GM21786 (cell line): ENCODE measurements around the gene SLC28A3.

Experiments
- ATAC-seq: cut with Tn5 transposase; IDR thresholded peaks from one replicate; pipeline ENCODE4 v1.9.1; 2021; ENCODE audit not compliant: unreplicated experiment

SLC28A3 gene

DNA sequence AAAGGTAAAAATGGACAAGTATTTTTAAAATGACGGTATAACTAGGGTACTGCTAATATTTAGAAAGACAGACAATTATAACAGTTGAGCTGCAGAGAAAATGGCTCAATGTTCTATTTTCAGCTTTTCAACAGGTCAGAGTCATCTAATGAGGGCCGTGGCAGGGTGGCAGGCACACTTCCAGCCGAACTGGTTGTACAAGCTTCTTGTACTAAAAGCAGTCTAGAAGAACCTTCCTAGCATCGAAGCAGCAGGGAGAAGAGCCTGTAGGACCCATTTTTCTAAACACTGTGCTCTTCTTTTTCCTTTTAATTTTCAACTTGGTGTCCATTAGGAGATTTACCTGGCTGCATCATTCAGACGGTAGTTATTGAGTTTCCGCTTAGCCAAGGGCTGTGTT, 85.6 kb downstream of the SLC28A3 start:
- no peak for ATAC-seq

- no peak for ATAC-seq
These were observed 88.6 kb downstream of the SLC28A3 start for GRCh38 chr9:84251921-84252320.

GRCh38 chr9:84241817-84242373, 98.7 kb downstream of the SLC28A3 start:
- ATAC-seq = no peak

GRCh38 chr9:84239343-84239742, 101.2 kb downstream of the SLC28A3 start:
- no peak for ATAC-seq

DNA sequence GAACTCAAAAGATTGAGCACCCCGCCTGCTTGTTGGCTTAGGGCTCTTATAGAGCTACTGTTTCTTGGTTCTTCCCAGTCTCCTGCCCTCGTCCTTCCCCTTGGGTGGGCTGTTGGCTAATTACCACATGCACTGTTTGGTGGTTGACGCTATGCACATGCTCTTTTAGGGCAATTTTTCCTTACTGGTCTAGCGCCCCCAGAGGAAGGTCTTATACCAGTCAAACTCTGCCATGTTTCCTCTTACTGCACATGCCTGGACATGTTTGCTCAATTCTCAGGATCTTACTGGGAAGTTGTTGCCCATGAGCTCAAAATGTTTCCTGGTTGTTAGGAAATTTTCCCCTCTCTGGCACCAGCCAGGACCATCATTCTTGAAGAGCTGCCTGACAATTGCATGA, 101.9 kb downstream of the SLC28A3 start:
- ATAC-seq = no peak

DNA sequence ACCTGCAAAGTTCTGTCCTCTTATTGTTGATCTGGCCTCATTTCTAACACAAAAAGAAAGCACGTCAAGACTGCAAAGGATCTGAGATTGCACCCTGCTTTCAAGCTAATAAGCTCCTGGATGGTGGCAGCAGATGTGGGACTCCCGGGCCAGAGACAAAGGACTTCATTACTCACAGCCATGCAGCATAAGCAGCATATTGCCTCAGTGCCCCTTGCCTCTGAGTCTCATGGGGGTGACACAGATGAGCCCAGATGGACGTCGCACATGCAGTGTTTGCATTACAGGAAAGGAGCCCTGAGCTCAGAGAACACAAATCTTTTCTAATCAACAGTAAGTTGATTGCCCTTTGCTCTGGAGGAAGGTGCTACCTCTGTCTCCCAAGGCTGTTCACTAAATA, 105.0 kb downstream of the SLC28A3 start:
- ATAC-seq = no peak

DNA sequence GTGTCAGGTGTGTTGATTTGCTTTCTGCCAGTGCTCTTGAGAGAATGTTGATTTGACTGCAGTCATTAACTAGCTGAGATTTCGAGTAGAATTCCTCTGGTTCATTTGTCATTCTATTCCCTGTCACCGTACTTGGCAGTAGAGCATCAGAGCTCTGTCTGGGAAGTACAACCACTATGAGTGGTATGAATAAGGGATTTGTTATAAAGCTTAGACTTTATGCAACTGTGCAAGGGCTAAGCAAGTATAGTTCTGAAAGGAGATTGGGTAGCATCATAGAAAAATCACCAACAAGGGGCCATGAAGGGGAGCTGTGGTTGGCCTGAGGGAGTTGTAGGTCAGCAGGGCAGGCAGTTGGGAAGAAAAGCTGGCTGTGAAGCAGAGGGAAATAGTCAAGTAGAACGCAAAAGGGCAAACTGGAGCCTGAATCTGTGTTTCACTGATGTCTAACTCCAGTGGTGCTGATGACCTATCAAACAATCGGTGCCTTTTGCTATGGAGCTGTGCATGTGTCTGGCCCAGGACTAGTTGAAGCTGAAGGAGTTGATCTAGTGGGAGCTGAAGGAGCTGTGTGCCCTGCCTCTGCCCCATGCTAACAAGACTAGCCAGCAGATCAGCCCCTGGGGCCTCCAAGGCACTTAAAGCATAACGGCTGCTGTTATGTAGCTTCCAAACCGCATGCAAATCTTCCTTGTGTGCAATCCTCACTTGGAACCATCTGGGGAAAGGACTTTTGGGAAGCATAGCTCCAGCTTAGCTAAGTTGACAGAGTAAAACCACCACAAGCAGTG, 110.0 kb downstream of the SLC28A3 start:
- no peak for ATAC-seq

DNA sequence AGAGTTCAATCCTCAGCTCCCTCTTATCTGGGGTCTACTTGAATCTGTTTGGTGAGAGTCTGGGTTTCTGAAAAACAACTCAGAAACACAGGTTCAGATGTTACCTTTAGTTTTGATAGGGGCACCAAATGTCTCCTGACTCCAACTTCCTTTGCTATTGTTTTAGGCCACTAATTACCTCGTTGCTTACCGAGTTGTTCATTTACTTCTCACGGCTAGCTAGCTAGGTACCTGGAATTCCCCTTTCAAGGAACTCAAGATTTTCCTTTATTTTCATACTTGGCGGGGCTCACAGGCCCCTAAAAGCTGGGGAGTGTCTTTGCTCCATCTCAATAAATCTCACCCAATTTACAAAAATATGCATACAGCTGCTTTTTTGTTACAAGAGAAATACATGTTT, 111.4 kb downstream of the SLC28A3 start:
- no peak for ATAC-seq

DNA sequence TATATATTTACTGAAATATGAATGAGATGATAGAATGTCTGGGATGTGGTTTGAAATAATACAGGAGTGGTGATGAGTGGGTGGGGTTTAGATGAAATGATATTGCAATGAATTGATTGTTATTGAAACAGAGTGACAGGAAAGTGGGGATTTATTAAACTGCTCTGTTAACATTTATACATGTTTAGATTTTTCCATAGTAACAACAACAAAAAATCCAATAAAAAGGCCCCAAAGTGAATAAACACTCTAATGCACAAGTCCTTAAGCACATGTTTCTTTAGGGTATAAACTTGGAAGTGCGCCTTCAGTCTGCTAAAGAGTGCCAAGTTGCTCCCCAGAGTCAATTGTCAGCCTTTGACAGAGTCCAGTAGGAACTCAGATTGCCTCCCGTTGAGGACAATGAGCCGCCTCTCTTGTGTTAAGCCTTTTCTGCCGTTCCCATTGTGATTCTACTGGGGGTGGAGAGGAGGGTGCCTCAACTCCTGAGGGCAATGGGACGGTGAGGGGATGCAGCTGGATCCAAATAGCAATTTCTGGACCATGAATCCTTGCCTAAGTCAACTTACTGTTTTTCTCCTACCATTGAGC, 112.3 kb downstream of the SLC28A3 start:
- no peak for ATAC-seq

GRCh38 chr9:84226126-84226525, 114.4 kb downstream of the SLC28A3 start:
- no peak for ATAC-seq
